Measurements from ENCODE around the gene CPPED1. TPM values are rescaled to one million over a fixed set of nuclear protein-coding genes. Genes with fewer than 3 reads are reported as not detected.

CPPED1 gene
- total RNA-seq, 4 donors from 2014 or later: 7.3 to 24.5 (median 11.8) TPM

- ATAC-seq: no peak
- Histone ChIP-seq H3K4me3 (no peak overlapping the region), H3K36me3 (peaks cover 0 to 32% of the 10 kb centered on the region in 2 donors), H3K9me3 (peaks cover 0 to 20% (median 0%) of the 10 kb centered on the region in 3 donors), H3K4me1 (no peaks in the 10 kb centered on the region), H3K27ac (no peak overlapping the region), H3K27me3 (no peaks in the 10 kb centered on the region)
- TF ChIP-seq POLR2AphosphoS5 (IDR thresholded peaks at IDR 0.05): no peak
- TF ChIP-seq CTCF (IDR thresholded peaks at IDR 0.05): no peak
- TF ChIP-seq POLR2A (IDR thresholded peaks at IDR 0.05): no peak
- TF ChIP-seq EP300 (IDR thresholded peaks at IDR 0.05): no peak
Measured at GRCh38 chr16:12784076-12784475, 19.6 kb downstream of the CPPED1 start.

GRCh38 chr16:12781777-12782176 is 21.9 kb downstream of the CPPED1 start:
- ATAC-seq: no peak
- no peak for TF ChIP-seq CTCF (IDR thresholded peaks at IDR 0.05)
- no peak for TF ChIP-seq POLR2A (IDR thresholded peaks at IDR 0.05)
- TF ChIP-seq POLR2AphosphoS5 (IDR thresholded peaks at IDR 0.05): no peak
- no peak for TF ChIP-seq EP300 (IDR thresholded peaks at IDR 0.05)
- Histone ChIP-seq H3K9me3 (peaks cover 0 to 14% (median 0%) of the 10 kb centered on the region in 3 donors), H3K36me3 (peaks cover 0 to 19% of the 10 kb centered on the region in 2 donors), H3K4me1 (no peaks in the 10 kb centered on the region), H3K27me3 (no peaks in the 10 kb centered on the region), H3K4me3 (no peak overlapping the region), H3K27ac (no peak overlapping the region)
- 77 to 86% methylated on average over 6 to 7 of the region's 8 CpGs for WGBS, 2 donors (ENCODE audit: low coverage in 1 of 2)

- no peak for ATAC-seq
- H3K27ac ChIP-seq: no peak overlapping the region
- H3K36me3 ChIP-seq: peaks cover 0 to 30% of the 10 kb centered on the region in 2 donors
- TF ChIP-seq POLR2AphosphoS5 (IDR thresholded peaks at IDR 0.05): no peak
- TF ChIP-seq POLR2A (IDR thresholded peaks at IDR 0.05): no peak
- TF ChIP-seq EP300 (IDR thresholded peaks at IDR 0.05): no peak
- no peak for TF ChIP-seq CTCF (IDR thresholded peaks at IDR 0.05)
- H3K27me3 ChIP-seq: no peaks in the 10 kb centered on the region
- H3K4me3 ChIP-seq: no peak overlapping the region
- WGBS, 2 donors (ENCODE audit: low coverage in 1 of 2): 80 to 100% methylated on average over 1 of the region's 2 CpGs
- no peaks in the 10 kb centered on the region for H3K4me1 ChIP-seq
- peaks cover 0 to 14% (median 0%) of the 10 kb centered on the region in 3 donors for H3K9me3 ChIP-seq
Measured at GRCh38 chr16:12780467-12780866, 23.2 kb downstream of the CPPED1 start.

- Histone ChIP-seq H3K4me1 (no peaks in the 10 kb centered on the region), H3K27me3 (no peaks in the 10 kb centered on the region), H3K27ac (no peak overlapping the region), H3K4me3 (no peak overlapping the region), H3K36me3 (peaks cover 0 to 45% of the 10 kb centered on the region in 2 donors), H3K9me3 (peaks cover 0 to 1% (median 0%) of the 10 kb centered on the region in 3 donors)
- 81 to 91% methylated on average over 2 of the region's 2 CpGs for WGBS, 2 donors (ENCODE audit: low coverage in 1 of 2)
- TF ChIP-seq EP300 (IDR thresholded peaks at IDR 0.05) (no peak), POLR2AphosphoS5 (IDR thresholded peaks at IDR 0.05) (no peak), CTCF (IDR thresholded peaks at IDR 0.05) (no peak), POLR2A (IDR thresholded peaks at IDR 0.05) (no peak)
- ATAC-seq: no peak
Measured at GRCh38 chr16:12778726-12779125, 25.0 kb downstream of the CPPED1 start.

- H3K36me3 ChIP-seq: peaks cover 0 to 40% of the 10 kb centered on the region in 2 donors
- H3K9me3 ChIP-seq: no peaks in the 10 kb centered on the region
- ATAC-seq: no peak
- no peak overlapping the region for H3K4me3 ChIP-seq
- H3K27me3 ChIP-seq: no peaks in the 10 kb centered on the region
- no peaks in the 10 kb centered on the region for H3K4me1 ChIP-seq
- 77 to 92% methylated on average over 2 to 3 of the region's 4 CpGs for WGBS, 2 donors (ENCODE audit: low coverage in 1 of 2)
- H3K27ac ChIP-seq: no peak overlapping the region
- TF ChIP-seq EP300 (IDR thresholded peaks at IDR 0.05) (no peak), CTCF (IDR thresholded peaks at IDR 0.05) (no peak), POLR2A (IDR thresholded peaks at IDR 0.05) (no peak), POLR2AphosphoS5 (IDR thresholded peaks at IDR 0.05) (no peak)
Measured at GRCh38 chr16:12775656-12776236, 27.9 kb downstream of the CPPED1 start.

All from gastroesophageal sphincter (tissue), 4 donors.